ENCODE results near the gene SPINK9.

DNA sequence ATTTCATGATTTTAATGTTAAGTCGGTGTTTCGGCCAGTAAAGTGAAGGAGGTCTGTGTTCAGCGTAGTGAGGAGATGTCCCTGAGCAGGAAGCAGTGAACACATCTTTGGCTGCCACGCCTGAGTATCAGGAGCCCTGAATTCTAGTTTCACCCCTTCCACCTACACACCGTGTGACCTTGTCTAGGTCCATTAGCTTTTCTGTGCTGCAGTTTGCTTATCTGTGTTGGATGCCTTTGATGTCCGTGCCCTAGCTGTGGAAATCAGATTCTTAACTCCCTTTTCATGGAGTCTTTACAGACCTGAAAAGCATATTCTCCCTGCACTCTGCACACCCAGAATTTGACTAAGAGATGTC lies 49.0 kb downstream of the SPINK9 start:
- TF ChIP-seq, protein P1, sequence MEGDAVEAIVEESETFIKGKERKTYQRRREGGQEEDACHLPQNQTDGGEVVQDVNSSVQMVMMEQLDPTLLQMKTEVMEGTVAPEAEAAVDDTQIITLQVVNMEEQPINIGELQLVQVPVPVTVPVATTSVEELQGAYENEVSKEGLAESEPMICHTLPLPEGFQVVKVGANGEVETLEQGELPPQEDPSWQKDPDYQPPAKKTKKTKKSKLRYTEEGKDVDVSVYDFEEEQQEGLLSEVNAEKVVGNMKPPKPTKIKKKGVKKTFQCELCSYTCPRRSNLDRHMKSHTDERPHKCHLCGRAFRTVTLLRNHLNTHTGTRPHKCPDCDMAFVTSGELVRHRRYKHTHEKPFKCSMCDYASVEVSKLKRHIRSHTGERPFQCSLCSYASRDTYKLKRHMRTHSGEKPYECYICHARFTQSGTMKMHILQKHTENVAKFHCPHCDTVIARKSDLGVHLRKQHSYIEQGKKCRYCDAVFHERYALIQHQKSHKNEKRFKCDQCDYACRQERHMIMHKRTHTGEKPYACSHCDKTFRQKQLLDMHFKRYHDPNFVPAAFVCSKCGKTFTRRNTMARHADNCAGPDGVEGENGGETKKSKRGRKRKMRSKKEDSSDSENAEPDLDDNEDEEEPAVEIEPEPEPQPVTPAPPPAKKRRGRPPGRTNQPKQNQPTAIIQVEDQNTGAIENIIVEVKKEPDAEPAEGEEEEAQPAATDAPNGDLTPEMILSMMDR (IDR thresholded peaks at IDR 0.05): no peak
- TF ChIP-seq POLR2A (IDR thresholded peaks at IDR 0.05) (no peak), POLR2AphosphoS5 (IDR thresholded peaks at IDR 0.05; ENCODE audit: insufficient read depth in 1 of 2, low read depth in 1 of 2) (no peak)

All from vagina (tissue), 2 donors.